Stimulated activated CD8-positive, alpha-beta memory T cell treated with anti-CD3 and anti-CD28 coated beads, Interleukin-15, amount 100 ng/mL, for 48 hours (primary cell): ENCODE data around the gene STX1B.
A peak's percentile ranks its signal among the peaks of the same experiment; 100 is the strongest.
"Not testable (repeated sequence)": the region's sequence is repeated elsewhere in the genome, so short reads cannot be mapped to it uniquely, and the experiment has no call there.

Experiments
- DNase-seq, 2 donors: peaks; one replicate each; pipeline ENCODE4 v3.0.0-alpha.2; 2020; ENCODE audit warnings: low read depth in 2 of 2

STX1B gene

GRCh38 chr16:30951750-30952149, 58.7 kb downstream of the STX1B start:
- no peak for DNase-seq

DNA sequence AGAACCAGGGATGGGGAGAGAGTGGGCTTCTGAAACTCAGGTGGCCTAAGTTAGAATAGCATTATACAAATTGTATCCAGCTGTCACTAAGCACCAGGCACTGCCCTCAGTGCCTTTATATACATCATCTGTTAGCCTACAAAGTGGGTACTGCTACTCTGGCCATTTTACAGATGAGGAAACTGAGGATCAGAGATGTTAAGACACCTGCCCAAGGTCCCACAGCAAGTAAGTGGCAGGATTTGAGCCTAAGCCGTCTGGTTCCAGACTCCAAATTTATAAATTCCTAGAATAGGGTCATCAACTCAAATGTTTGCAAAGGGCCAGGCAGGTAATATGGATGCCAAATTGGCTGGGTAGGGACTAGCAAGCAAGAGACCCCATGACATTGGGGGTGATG, 59.2 kb downstream of the STX1B start:
- no peak for DNase-seq

- no peak for DNase-seq
Observed at GRCh38 chr16:30950516-30951065, 59.8 kb downstream of the STX1B start.

GRCh38 chr16:30949650-30950515, 60.6 kb downstream of the STX1B start:
- no peak for DNase-seq

GRCh38 chr16:30948667-30949649, 61.5 kb downstream of the STX1B start, which contains the start of gene ORAI3:
Gene ORAI3, plus strand, starts transcription at chr16:30949068. Its CDS starts 222 bp downstream, at chr16:30949290.
- no peak for DNase-seq

- no peak for DNase-seq
Observed at GRCh38 chr16:30947859-30948666, 62.4 kb downstream of the STX1B start.

DNA sequence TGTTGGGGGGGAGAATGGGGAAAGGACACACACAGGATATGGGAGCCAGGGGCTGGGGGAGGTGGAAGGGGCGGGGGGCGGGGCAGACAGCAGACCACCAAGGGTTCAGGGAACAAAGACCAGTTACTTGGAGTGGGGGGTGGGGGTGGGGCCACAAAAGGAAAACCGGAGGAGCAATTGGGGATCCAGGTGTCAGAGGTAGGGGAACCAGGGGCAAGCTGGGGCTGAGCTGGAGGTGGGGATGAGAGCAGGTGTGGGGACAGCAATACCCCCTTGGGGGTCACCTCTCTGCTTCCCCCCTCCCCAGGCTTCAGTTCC, 62.9 kb downstream of the STX1B start:
- no peak for DNase-seq

DNA sequence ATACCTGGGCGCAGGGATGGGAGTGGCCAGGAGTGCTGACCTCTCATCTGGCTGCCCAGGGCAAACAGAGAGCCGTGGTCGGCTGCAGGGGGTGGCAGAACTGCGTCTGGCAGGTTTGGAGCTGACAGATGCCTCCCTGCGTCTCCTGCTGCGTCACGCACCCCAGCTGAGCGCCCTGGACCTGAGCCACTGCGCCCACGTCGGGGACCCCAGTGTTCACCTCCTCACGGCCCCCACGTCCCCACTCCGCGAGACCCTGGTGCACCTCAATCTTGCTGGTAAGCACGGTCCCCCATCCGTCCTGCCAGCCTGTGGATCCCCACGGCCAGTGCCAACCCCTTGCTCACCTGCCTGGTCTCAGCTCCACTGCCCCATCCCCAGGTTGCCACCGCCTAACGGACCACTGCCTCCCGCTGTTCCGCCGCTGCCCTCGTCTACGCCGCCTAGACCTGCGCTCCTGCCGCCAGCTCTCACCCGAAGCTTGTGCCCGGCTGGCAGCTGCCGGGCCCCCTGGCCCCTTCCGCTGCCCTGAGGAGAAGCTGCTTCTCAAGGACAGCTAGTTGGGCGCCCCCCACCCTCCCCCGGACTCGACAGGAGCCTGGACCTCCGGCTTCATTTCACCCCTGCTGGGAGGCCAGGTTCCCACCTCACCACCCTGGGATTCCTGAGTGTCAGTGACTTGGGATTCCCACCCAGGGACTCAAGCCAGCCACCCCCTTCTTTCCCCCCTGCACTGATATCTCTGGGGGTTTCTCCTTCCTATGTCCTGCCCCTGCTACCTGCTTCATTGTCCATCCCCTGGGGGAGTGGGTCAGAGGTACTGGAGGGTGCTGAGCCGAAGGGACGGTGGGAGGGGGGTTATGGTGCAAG, 63.5 kb downstream of the STX1B start:
- no peak for DNase-seq

- no peak for DNase-seq
Observed at GRCh38 chr16:30944352-30944751, 66.1 kb downstream of the STX1B start.

GRCh38 chr16:30942426-30942806, 68.0 kb downstream of the STX1B start:
- DNase-seq = no peak

GRCh38 chr16:30941600-30942425, 68.6 kb downstream of the STX1B start:
- DNase-seq = peak in 1 of 2 donors; percentile 51

- DNase-seq = not testable (repeated sequence)
Observed at GRCh38 chr16:30939571-30939970, 70.9 kb downstream of the STX1B start.
